Right kidney (tissue), 1 donor: ENCODE measurements around the gene KRTAP6-3.

ENCODE experiments used
- DNase-seq: peaks from one replicate; pipeline ENCODE4 v3.0.0-alpha.2; 2016

Gene KRTAP6-3

DNA sequence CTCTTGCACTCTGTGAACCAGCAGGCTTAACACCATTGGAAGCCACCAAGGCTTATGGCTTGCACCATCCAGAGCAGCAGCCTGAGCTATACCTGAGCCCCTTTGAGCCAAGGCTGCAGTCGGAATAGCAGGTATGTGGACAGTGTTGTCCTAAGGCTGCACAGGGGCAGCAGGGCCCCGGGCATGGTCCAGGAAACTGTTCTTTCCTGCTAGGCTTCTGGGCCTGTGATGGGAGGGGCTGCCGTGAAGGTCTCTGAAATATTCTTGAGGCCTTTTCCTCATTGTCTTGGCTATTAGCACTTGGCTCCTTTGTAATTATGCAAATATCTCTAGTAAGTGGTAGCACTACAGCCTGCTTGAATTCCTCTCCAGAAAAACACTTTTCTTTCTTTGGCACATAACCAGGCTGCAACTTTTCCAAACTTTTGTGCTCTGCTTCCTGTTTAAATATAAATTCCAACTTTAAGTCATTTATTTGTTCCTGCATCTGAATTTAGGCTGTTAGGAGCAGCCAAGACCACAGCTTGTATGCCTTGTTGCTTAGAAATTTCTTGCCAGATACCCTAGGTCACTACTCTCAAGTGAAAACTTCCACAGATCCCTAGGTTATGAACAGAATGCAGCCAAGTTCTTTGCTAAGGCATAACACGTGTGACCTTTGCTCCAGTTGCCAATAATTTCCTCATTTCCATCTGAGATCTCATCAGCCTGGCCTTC lies 33.4 kb downstream of the KRTAP6-3 start:
- no peak for DNase-seq

DNA sequence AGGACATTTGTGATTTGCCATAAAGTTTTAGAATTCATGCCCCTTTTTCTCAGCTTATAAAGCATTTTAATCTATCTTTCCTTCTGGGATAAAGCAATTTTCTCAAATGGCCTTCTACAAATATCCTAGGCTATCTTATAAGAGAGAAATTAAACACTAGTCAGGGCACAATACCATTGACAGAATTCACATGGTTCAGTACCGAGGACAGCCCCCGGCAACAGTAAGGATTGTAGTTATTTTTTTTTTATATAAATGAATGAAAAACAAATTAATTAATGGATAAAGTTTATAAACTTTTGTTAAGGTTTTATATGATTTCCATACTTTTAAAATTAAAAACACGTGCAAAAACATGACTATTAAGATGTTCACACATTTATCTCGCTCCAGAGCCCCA lies 35.9 kb downstream of the KRTAP6-3 start:
- DNase-seq = no peak

DNA sequence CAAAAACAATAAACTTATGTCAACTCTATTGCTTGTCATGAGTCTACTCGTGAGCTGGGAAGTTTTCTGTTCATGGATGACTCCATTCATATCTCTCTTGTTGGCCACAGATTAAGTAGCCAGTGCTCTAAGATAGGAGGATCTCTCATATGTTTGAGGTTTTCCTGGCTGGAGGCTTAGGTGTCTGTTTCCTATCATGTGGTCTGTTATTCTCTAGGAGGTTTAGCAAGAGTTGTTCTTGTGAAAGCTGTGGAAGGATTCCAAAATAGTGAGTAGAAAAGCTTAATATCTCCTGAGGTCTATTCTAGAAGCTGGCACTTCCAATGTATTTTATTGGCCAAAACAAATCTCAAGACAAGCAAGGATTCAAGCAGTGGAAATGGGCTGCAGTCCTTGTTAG lies 37.0 kb downstream of the KRTAP6-3 start:
- DNase-seq = no peak

DNA sequence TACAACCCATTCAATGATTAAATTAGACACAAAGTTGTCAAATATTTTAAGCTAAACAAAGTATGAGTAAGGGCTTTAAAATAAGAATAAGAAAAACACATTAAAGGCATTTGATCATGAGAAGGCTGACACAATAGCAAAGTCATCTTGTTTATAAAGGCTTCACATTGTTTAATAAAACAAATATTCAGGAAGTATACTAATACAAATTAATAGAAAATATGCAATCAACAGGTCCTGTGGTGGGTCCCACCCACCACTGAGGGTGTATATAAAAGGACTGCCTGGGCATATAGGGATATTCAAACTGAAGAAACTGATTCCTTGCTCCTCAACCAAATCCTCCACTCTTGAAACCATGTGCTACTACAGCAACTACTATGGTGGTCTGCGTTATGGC lies 42.7 kb downstream of the KRTAP6-3 start, which contains the start of gene KRTAP20-2:
TSS of gene KRTAP20-2 (plus strand) at position 301 of the 400 bp plus-strand sequence. CDS start at position 359, 58 bp downstream.
- DNase-seq = no peak

DNA sequence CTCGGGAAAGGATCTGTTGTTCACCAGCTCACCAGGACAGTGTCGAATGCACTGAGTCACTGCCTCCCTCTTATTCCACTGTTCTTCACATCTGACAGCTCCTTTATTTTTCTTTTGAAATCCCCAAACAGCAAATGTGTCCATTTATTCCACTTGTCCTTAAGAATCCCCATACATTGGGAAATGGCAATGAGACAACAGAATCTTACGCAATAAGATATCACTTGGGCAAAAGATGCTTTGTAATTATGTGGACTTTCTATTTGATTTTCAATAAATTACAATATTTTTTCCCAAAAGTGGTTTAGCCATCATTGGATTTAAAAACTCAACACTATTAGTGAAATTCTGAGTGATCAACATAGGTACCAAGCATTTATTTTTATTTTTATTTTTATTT lies 46.4 kb downstream of the KRTAP6-3 start:
- DNase-seq = no peak

DNA sequence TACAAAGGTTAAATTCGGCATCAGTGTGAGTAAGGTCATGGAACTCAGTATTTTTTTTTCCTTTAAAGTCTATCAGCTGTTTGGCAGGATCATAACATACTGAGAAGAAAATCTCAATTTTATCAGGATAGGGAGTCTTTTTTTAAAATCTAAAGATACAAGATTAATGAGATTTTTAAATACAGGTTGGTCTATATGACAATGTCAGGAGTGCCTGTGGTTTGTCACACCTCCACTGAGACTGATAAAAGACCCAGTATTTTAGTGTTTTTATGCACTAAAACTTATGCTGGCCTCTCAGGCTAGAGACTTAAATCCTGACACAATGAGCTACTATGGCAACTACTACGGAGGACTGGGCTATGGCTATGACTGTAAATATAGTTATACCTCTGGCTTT lies 50.3 kb downstream of the KRTAP6-3 start, which contains the start of gene KRTAP20-3:
TSS of gene KRTAP20-3 (plus strand) at position 301 of the 400 bp plus-strand sequence.
- no peak for DNase-seq
